ENCODE results near the gene CNTNAP2.

The CNTNAP2 gene

DNA sequence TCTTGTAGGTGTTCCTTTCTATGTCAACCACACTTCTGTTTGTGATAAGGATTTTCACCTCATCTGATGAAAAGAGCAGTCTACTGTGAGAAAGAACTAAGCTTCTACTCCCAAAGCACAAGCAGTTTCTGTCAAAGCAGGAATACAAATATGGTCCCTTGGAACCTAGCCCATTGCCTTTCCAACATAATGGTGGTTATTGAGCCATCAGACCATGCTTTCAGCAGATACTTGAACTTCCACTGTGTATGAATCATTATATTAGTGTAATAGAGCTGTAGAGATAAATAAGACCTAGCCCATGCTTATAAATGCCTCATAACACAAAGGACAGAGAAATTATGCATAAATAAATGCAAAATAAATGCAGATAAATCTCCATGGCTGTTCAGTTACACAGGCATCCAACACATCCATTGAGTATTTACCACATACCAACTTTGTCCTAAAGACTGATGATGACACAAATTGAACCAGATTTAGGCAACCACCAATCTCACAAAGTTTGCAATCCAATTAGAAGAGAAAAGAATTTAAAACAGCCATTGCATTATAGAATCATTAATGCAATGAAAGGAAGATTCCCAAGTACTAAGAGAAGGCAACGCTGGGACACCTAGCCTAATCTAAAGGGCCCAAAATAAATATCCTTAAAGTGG, 1744.6 kb downstream of the CNTNAP2 start:
- no peak for DNase-seq (ENCODE audit: low spot score)

- DNase-seq (ENCODE audit: low spot score): no peak
Measured at GRCh38 chr7:147861945-147862344, 1745.3 kb downstream of the CNTNAP2 start.

- DNase-seq (ENCODE audit: low spot score): no peak
Measured at GRCh38 chr7:147869456-147869855, 1752.9 kb downstream of the CNTNAP2 start.

DNA sequence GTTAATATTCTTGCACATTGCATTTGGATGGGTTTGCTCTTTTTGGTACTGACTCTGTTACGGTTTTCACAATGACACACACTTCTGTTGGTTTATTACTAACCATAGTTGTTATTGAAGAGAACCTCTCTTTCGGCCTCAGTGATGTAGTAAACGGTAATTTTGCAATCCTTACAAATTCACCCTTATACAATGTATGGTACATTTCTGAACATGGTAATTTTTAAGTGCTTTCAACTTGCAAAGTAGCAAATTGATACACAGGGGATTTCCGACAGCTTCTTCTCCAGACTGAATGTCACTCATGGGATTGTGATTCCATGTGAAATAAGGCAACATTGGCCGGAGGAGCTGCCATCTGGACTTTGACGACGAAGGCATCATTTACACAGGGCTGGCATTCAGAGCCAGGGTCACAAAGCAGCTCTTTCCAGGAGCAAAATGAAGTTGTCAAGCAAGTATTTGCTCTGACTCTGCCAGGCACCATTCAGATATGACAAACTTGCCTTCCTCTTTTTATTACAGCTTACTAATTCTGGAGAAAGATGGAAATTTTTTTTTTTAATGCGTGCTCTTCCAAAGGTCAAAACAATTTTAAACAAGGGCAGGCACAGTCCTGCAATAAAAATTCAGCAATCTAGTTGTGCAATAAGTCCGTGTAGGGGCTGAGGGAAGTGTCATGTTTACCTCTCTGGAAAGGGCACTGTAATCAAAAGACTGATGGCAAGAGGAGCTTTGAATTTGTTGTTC, 1762.5 kb downstream of the CNTNAP2 start:
- DNase-seq (ENCODE audit: low spot score): no peak

DNA sequence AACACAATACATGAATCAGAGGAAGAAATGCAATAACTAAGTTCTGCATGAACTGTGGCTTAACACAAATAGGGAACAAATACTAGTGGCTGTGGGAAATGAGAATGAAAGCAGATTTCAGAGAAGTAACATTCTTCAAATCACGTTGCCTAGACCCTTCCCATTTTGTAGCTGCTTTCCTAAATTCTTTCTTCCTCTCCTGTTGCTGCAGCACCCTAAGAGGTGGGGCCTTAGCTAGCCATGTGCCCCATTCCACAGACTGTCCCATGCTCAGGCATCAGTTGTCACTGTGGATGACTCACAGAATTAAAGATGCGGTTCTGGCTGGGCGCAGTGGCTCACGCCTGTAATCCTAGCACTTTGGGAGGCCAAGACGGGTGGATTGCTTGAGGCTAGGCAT, 1769.3 kb downstream of the CNTNAP2 start:
- DNase-seq (ENCODE audit: low spot score): no peak

DNA sequence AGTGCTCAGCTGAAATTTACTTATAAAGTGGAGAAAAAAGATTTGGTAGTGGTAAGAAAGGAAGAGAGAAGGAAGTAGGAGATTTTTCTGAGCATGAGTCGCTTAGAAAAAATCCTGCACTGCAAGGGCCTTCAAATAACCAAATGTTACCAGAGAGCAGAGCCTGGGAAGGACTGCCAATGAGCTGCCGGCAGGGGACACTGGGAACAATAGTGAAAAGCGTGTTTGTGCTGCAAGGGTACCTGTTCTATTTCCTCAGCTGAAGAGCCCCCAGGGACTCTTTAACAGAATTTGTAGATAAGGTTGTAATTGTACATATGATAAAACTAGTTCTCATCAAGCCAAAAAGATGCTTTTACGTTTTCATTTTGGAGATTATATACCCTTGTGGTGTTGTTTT, 1777.7 kb downstream of the CNTNAP2 start:
- DNase-seq (ENCODE audit: low spot score): no peak

DNA sequence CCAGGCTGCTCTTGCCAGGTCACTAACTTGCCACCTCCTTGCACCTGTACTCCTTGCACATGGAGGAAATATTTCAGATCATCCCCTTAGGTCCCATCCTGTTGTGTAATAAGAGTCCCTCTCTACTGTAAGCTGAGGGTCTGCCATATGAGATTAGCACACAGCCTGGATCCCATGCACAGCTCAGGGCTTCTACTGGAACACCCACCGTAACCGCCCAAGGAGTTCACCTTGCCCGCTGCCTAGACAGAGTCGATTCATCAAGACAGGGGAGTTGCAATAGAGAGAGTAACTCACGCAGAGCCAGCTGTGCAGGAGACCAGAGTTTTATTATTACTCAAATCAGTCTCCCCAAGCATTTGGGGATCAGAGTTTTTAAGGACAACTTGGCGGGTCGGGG, 1779.5 kb downstream of the CNTNAP2 start:
- DNase-seq (ENCODE audit: low spot score): no peak

DNA sequence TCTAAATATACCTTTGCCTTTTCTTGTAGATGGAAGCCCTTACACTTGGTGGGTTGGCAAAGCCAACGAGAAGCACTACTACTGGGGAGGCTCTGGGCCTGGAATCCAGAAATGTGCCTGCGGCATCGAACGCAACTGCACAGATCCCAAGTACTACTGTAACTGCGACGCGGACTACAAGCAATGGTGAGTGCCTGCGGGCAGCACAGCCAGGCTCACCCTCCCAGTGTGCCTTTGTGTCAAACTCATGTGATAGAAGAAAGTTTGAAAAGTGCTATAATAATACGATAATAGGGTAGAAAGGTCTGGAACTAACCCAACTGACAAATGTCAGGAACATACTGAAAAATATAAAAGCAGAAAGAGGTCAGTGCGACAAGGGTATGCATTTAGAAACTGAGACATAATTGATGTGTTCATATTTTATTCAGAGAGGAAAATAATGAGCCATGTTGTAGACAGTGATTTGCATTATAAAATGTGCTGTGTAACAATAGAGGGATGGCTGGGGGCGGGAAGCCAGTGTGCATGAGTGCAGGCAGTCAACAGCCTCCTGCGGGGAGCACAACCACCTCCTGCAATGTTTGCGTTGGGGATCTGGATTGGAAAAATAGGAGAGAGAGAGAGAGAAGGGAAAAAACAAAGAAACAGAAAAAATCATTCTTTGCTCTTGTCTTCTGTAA, 1787.1 kb downstream of the CNTNAP2 start:
- no peak for DNase-seq (ENCODE audit: low spot score)

GRCh38 chr7:147904219-147904576, 1787.6 kb downstream of the CNTNAP2 start:
- no peak for DNase-seq (ENCODE audit: low spot score)

DNA sequence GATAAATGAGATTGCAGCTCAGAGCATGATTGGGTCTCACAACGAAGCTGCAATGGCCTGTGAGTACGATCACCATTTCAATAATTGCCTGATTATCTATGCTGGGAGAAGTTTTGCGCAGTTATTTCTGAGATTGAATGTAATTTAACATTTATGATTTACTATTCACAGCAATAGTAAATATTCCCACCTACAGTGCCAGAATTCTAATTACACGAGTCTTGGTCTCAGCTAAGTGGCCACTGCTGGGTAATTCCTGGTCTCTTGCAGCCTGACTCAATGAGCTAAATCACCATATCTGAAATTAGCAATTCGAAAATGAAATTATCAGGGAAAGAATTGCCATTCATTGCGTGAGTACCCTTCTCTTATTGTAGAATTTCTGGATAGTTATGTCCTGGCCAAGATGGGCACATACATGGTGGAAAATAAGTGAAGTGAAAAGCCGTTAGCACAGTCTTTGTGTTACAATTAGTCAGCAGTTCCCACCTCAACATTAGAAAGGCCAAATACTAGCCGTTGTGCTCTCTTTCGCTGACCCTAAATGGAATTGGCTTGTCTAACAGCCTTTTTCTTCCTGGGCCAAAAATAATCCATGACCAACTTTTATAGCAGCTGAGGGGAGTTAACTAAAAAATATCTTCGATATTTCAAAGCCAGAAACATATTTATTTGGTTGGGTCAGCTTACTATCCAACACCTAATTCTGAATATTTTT, 1793.0 kb downstream of the CNTNAP2 start:
- DNase-seq (ENCODE audit: low spot score): no peak

- DNase-seq (ENCODE audit: low spot score): no peak
Measured at GRCh38 chr7:147911201-147911601, 1794.6 kb downstream of the CNTNAP2 start.

- no peak for DNase-seq (ENCODE audit: low spot score)
Measured at GRCh38 chr7:147912291-147912690, 1795.7 kb downstream of the CNTNAP2 start.

GRCh38 chr7:147912946-147913638, 1796.5 kb downstream of the CNTNAP2 start:
- DNase-seq (ENCODE audit: low spot score): no peak

GRCh38 chr7:147915781-147916180, 1799.2 kb downstream of the CNTNAP2 start:
- no peak for DNase-seq (ENCODE audit: low spot score)

DNA sequence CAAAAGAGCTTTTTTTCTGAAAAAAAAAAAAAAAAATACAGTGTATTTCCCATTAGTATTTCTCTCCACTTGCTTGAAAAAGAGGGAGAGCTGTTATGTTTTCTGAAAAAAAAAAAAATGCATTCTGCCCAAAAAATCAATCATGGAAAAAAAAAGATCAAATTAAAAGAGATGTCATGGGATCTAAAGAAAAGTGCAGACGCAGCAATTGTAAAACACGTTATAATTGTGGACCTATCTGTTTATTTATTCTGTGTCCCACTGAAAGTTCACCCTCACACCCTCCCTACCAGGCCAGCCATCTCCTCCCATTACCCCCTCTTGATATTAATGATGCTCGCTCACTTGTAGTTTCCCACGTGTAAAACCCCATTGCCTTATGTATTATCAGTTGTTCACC, 1800.0 kb downstream of the CNTNAP2 start:
- no peak for DNase-seq (ENCODE audit: low spot score)

DNA sequence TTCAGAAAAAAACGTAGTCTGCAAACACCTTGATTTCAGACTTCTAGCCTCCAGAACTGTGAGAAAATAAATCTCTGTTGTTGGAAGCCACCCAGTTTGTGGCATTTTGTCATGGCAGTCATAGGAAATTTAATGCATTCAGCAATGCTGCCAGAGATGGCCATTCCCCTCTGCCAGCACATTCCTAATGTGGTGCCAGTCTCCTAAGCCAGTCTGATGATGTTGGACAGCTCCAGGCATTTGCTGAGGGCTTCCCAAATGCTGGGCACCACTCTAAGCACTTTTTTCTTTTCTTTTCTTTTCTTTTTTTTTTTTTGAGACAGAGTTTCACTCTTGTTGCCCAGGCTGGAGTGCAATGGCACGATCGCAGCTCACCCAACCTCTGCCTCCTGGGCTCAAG, 1807.2 kb downstream of the CNTNAP2 start:
- DNase-seq (ENCODE audit: low spot score): no peak

DNA sequence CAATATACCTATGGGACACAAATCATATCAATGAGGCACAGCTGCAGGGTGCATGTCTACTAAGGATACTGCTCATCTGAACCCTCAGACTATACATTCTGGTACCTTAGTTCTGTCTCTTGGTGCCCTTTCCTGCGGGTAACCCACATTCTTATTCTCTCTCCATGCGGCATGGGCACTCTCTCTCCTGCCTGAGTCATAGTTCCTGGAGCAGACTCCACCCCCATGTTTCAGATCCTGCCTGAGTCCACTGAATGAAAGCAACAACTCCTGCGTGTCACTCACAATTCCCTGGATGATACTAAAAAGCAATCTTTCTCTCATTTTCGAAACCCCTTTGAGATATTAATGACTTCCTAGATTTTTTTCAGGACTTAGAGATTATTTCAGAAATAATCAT, 1820.8 kb downstream of the CNTNAP2 start:
- DNase-seq (ENCODE audit: low spot score): no peak

GRCh38 chr7:147941381-147941780, 1824.8 kb downstream of the CNTNAP2 start:
- no peak for DNase-seq (ENCODE audit: low spot score)

DNA sequence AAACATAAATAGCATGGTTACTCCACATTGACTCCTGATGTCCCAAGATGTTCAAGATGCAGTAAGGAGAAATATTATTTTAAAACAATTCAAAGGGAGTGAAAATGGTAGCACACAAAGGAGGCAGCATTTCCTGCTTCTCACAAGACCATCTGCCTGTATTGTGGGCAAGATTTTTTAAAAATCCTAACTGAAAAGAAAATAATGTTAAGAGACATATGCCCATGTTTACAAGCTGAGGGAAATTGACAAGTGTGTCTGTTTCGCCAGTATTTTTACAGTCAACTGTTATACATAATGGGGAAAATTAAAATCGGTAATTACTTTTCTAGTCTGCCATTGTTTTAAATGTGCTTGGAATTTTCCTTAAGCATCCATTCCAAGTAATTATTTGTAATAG, 1827.7 kb downstream of the CNTNAP2 start:
- DNase-seq (ENCODE audit: low spot score): no peak

DNA sequence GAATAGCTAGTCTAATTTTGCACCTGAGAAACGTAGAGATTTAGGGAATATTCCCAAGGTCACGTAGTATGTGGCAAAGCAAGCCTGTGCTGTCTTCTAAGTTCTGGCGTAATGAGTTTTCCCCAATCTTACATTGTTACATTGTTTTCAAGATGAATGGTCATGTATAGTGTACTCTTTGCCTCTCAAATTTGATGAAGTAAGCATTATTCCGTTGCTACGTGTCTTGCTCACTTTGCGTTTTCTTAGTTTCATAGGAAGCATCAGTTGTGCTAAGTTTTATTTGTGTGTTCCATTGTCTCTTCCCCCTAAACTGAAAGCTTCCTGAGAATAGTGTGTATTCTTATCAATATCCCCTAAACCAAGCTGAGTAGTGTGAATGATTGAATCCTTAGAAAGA, 1836.3 kb downstream of the CNTNAP2 start:
- no peak for DNase-seq (ENCODE audit: low spot score)

- no peak for DNase-seq (ENCODE audit: low spot score)
Measured at GRCh38 chr7:147968046-147968610, 1851.5 kb downstream of the CNTNAP2 start.

GRCh38 chr7:147971606-147972110, 1855.1 kb downstream of the CNTNAP2 start:
- no peak for DNase-seq (ENCODE audit: low spot score)

Data from activated CD4-positive, alpha-beta T cell treated with anti-CD3 and anti-CD28 coated beads, Interleukin-2, Interleukin-4, amounts not matched to agents 100 ng/mL and 50 ng/mL, durations not matched to agents 16 hours and 8 hours (primary cell).